ENCODE results near the gene DPP6. TPM values are rescaled to one million over a fixed set of nuclear protein-coding genes. Genes with fewer than 3 reads are reported as not detected.
"Not testable (repeated sequence)": the region's sequence is repeated elsewhere in the genome, so short reads cannot be mapped to it uniquely, and the experiment has no call there.

The DPP6 gene
- total and polyA plus RNA-seq, 2 of the 8 experiments (the other 6 are each of a cell fraction or from before 2014, with no cell fraction given) = 4.7 to 6.8 TPM

DNA sequence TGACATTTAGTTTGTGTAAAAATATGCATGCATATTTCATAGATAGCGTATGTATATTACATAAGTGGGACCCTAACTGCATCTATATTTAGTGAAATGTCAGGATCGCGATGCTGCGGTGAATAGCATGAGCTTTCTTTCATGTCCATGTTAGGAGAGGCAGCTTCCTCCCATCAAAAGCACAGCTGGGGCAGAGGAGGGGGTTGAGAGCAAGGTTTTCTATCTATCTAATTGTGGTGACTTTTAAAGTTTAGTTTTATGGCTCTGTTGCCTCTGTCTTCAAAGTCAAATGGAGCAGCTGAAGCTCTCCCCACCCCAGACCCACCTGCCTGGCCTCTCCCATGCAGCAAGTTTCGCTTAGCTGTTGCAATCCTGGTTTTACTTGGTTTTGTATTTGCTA lies 1.8 kb upstream of the DPP6 start:
- H3K14ac ChIP-seq (ENCODE audit: insufficient read length); H2AFZ ChIP-seq (ENCODE audit: low read length); DNase-seq (ENCODE audit: low read depth in 1 of 2, low spot score in 2 of 2); H4K8ac ChIP-seq (ENCODE audit: extremely low read depth, insufficient read depth, low read length); H4K5ac ChIP-seq (ENCODE audit: insufficient read length, low read depth, low read length); H3K23ac ChIP-seq (ENCODE audit: insufficient read length); H3K18ac ChIP-seq (ENCODE audit: extremely low read depth, low read length); CTCF ChIA-PET (ENCODE audit: partially characterized antibody); POLR2A ChIA-PET (ENCODE audit: partially characterized antibody); H2BK12ac ChIP-seq (ENCODE audit: low read depth, low read length); H3K27me3 ChIP-seq (replicated peaks in 1 of 4; ENCODE audit: control insufficient read depth in 3 of 4, extremely low read depth in 1 of 4, insufficient read depth in 3 of 4, low read length in 3 of 4); H3K79me1 ChIP-seq (ENCODE audit: low read depth, low read length); H2BK20ac ChIP-seq (ENCODE audit: low read length); H4K20me1 ChIP-seq (replicated peaks in 1 of 2; ENCODE audit: control insufficient read depth in 1 of 2, insufficient read depth in 2 of 2, low read length in 2 of 2); H3K56ac ChIP-seq (replicated peaks; ENCODE audit: insufficient read length, low read depth, low read length); H3K4me3 ChIP-seq (ENCODE audit: extremely low read depth in 1 of 4, insufficient read depth in 2 of 4, low read depth in 3 of 4, low read length in 4 of 4); H2AK5ac ChIP-seq (ENCODE audit: low read depth, low read length); H3K4me1 ChIP-seq (replicated peaks in 1 of 4; ENCODE audit: control insufficient read depth in 3 of 4, insufficient read depth in 4 of 4, low read length in 3 of 4); H2BK120ac ChIP-seq (replicated peaks; ENCODE audit: low read depth, low read length); H2BK5ac ChIP-seq (ENCODE audit: low read depth, low read length); H3K9me3 ChIP-seq (ENCODE audit: insufficient read depth in 2 of 2, low read depth in 1 of 2, low read length in 1 of 2); H3K36me3 ChIP-seq (ENCODE audit: control insufficient read depth in 2 of 4, insufficient read depth in 4 of 4, low read length in 3 of 4); H3K23me2 ChIP-seq (ENCODE audit: low read depth, low read length); H4K91ac ChIP-seq (replicated peaks; ENCODE audit: insufficient read length, low read length); H3K4me2 ChIP-seq (ENCODE audit: insufficient read depth in 1 of 2, low read depth in 2 of 2, low read length in 2 of 2); H3K27ac ChIP-seq (ENCODE audit: low read depth, low read length); H3K4ac ChIP-seq (replicated peaks; ENCODE audit: insufficient read length, low read depth, low read length); H3K79me2 ChIP-seq (ENCODE audit: control insufficient read depth in 1 of 2, insufficient read depth in 2 of 2, low read length in 2 of 2); H2BK15ac ChIP-seq (ENCODE audit: low read length); H3K9ac ChIP-seq (replicated peaks in 1 of 4; ENCODE audit: extremely low read depth in 1 of 4, low read depth in 3 of 4, low read length in 3 of 4): not testable (repeated sequence)
- WGBS, 2 experiments (ENCODE audit: extremely low coverage in 1 of 2, insufficient coverage in 1 of 2, insufficient read length in 1 of 2, insufficient replicate concordance in 2 of 2, low coverage in 1 of 2, low lambda C conversion rate in 2 of 2, missing lambda C conversion rate in 1 of 2) = 82% methylated on average over 4 of the region's 5 CpGs; no CpG with 5 or more reads in 1 of the 2 experiments
- FAIRE-seq = peak; percentile 62

DNA sequence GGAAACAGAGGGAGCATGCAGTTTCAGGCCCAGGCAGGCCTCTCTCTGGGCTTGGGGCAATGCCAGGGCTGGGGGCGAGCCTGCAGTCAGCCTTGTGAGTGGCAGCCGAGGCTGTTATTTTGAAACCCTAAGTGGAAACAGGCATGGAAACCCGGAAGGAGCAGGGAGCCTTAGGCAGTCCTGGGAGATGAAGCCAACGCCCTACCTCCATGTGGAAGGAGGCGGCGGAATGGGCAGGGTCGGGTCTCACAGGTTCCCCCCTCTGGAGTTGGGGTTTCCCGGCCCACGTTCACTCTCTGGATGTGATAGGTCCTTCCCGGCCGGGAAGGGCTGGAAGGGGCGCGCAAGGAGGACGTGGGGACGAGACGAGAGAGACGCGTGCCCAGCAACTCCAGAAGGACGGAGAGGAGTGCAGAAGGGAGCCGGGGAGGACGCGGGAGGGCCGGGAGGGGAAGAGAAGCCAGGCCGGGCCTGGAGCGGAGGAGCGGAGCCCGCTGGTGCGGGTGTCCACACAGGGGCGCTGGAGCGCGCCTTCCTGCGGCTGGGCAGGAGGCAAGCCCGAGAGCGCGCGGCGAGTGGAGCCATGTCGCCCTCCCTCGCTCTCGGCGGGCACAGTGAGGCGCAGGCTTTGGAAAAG lies 1.1 kb upstream of the DPP6 start:
- H4K20me1 ChIP-seq (replicated peaks in 1 of 2; ENCODE audit: control insufficient read depth in 1 of 2, insufficient read depth in 2 of 2, low read length in 2 of 2); H2AK5ac ChIP-seq (ENCODE audit: low read depth, low read length); H3K4me1 ChIP-seq (replicated peaks in 1 of 4; ENCODE audit: control insufficient read depth in 3 of 4, insufficient read depth in 4 of 4, low read length in 3 of 4); CTCF ChIA-PET (ENCODE audit: partially characterized antibody); H3K23ac ChIP-seq (ENCODE audit: insufficient read length); H3K23me2 ChIP-seq (ENCODE audit: low read depth, low read length); H3K18ac ChIP-seq (ENCODE audit: extremely low read depth, low read length); H3K9ac ChIP-seq (replicated peaks in 1 of 4; ENCODE audit: extremely low read depth in 1 of 4, low read depth in 3 of 4, low read length in 3 of 4); H3K14ac ChIP-seq (ENCODE audit: insufficient read length); H3K27me3 ChIP-seq (replicated peaks in 1 of 4; ENCODE audit: control insufficient read depth in 3 of 4, extremely low read depth in 1 of 4, insufficient read depth in 3 of 4, low read length in 3 of 4); H3K27ac ChIP-seq (ENCODE audit: low read depth, low read length); H3K79me1 ChIP-seq (ENCODE audit: low read depth, low read length); DNase-seq (ENCODE audit: low read depth in 1 of 2, low spot score in 2 of 2); H4K91ac ChIP-seq (replicated peaks; ENCODE audit: insufficient read length, low read length); H2BK120ac ChIP-seq (replicated peaks; ENCODE audit: low read depth, low read length); H2BK12ac ChIP-seq (ENCODE audit: low read depth, low read length); H4K5ac ChIP-seq (ENCODE audit: insufficient read length, low read depth, low read length); H2BK15ac ChIP-seq (ENCODE audit: low read length); POLR2A ChIA-PET (ENCODE audit: partially characterized antibody); H2BK20ac ChIP-seq (ENCODE audit: low read length); H2AFZ ChIP-seq (ENCODE audit: low read length); H3K79me2 ChIP-seq (ENCODE audit: control insufficient read depth in 1 of 2, insufficient read depth in 2 of 2, low read length in 2 of 2); H3K4ac ChIP-seq (replicated peaks; ENCODE audit: insufficient read length, low read depth, low read length); H3K56ac ChIP-seq (replicated peaks; ENCODE audit: insufficient read length, low read depth, low read length); H3K36me3 ChIP-seq (ENCODE audit: control insufficient read depth in 2 of 4, insufficient read depth in 4 of 4, low read length in 3 of 4); H4K8ac ChIP-seq (ENCODE audit: extremely low read depth, insufficient read depth, low read length); H2BK5ac ChIP-seq (ENCODE audit: low read depth, low read length); FAIRE-seq; H3K9me3 ChIP-seq (ENCODE audit: insufficient read depth in 2 of 2, low read depth in 1 of 2, low read length in 1 of 2): not testable (repeated sequence)
- H3K4me3 ChIP-seq (ENCODE audit: extremely low read depth in 1 of 4, insufficient read depth in 2 of 4, low read depth in 3 of 4, low read length in 4 of 4) = peak overlapping the region in 1 of 4 experiments; percentile 65; a peak in 2 of 8 replicates
- no CpG with 5 or more reads among the region's 42 CpGs for WGBS, 2 experiments (ENCODE audit: extremely low coverage in 1 of 2, insufficient coverage in 1 of 2, insufficient read length in 1 of 2, insufficient replicate concordance in 2 of 2, low coverage in 1 of 2, low lambda C conversion rate in 2 of 2, missing lambda C conversion rate in 1 of 2)
- H3K4me2 ChIP-seq (ENCODE audit: insufficient read depth in 1 of 2, low read depth in 2 of 2, low read length in 2 of 2) = peak overlapping the region in 1 of 2 experiments; percentile 62; a peak in 2 of 4 replicates
